GM12892 (cell line): ENCODE measurements around the gene UGT1A6.
"Not testable (repeated sequence)": the region's sequence is repeated elsewhere in the genome, so short reads cannot be mapped to it uniquely, and the experiment has no call there.

ENCODE experiments used
- DNase-seq: peaks from one replicate; pipeline ENCODE4 v3.0.0; 2011; ENCODE audit not compliant: insufficient read length
- FAIRE-seq: peaks from 2 replicates; lab custom pipeline; 2011; peaks lifted over from hg19 to GRCh38; lab: Jason Lieb, UNC
- POLR2A ChIP-seq: IDR thresholded peaks from 2 replicates; pipeline ENCODE4 v1.6.1; 2011; ENCODE audit warnings: low read depth, low read length, control low read depth
- POLR2AphosphoS5 ChIP-seq: IDR thresholded peaks from 2 replicates; pipeline ENCODE4 v1.6.1; 2011; ENCODE audit warnings: low read depth, low read length, control low read depth
- TAF1 ChIP-seq: IDR thresholded peaks from 2 replicates; pipeline ENCODE4 v1.6.1; 2011; ENCODE audit warnings: low read depth, mild to moderate bottlenecking, control low read depth, low read length, borderline replicate concordance

UGT1A6 gene

DNA sequence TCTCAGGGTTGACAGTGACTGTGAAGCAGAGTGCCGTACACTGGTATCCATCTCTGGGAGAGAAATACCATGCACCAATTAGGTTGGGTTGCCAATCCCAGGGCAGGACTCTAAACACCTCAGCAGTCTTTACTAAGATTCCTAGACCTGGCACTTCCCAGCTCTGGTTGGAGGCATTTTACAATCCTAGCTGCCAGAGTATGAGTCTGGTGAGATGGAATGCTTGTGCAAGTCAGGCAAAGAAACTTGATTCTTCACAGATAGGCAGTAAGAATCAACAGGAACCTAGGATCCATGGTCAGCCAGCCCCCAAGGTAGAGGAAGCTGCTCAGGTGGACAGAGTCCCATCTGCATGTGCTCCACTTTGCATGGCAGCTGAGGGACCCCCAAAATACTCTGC, 14.0 kb downstream of the UGT1A6 start:
- DNase-seq (no peak), FAIRE-seq (no peak)

DNA sequence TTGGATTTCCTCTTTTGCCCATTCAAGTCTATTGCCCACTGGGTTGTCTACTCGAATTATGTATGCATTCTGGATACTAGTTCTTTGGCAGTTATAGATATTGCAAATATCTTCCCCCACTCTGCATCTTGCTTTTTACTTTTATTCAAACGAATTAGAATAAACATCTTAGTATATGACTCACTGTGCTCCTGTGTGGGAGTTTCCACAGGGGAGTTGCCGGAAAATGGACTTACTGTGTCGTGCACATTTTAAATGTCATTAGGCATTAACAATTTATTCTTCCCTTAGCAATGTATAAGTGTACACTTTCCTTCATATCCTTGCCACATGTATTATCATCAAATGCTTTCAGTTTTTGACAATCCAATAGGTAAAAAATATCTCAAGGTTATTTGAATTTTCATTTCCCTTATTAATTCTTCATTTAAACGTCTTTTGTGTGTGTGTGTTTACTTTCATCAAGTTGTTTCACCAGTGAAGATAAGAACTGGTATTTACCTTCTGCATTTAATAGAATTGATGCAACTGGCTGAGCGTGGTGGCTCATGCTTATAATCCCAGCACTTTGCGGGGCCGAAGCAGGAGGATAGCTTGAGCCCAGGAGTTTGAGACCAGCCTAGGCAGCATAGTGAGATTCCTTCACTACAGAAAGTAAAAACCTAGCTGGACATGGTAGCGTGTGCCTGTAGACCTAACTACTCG, 15.4 kb downstream of the UGT1A6 start:
- DNase-seq (no peak), FAIRE-seq (peak; percentile 56)
- TF ChIP-seq POLR2A: no peak
- no peak for TF ChIP-seq POLR2AphosphoS5
- TF ChIP-seq TAF1: no peak

More for the DNA sequence above, 14.0 kb downstream of the UGT1A6 start:
- TF ChIP-seq TAF1: no peak

DNA sequence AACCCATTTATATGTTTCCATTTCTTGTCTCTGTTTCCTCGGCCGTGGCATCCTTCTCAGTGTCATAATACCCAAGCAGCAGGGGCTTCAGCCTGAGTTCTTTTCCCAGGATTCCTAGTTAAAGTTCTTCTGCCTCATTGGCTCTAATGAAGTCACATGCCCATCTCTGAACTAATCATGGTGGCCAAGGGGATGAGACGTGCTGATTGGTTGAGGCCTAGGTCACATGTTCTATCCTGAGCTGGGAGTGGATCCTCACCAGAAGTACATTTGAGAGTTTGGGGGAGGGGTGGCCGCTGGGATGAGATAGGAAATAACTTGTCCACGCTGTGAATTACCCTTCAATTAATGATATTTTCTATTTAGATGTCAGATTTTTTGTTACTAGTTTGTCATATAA, 16.3 kb downstream of the UGT1A6 start:
- DNase-seq (no peak), FAIRE-seq (no peak)
- TF ChIP-seq TAF1: no peak
- TF ChIP-seq POLR2AphosphoS5: no peak
- no peak for TF ChIP-seq POLR2A

DNA sequence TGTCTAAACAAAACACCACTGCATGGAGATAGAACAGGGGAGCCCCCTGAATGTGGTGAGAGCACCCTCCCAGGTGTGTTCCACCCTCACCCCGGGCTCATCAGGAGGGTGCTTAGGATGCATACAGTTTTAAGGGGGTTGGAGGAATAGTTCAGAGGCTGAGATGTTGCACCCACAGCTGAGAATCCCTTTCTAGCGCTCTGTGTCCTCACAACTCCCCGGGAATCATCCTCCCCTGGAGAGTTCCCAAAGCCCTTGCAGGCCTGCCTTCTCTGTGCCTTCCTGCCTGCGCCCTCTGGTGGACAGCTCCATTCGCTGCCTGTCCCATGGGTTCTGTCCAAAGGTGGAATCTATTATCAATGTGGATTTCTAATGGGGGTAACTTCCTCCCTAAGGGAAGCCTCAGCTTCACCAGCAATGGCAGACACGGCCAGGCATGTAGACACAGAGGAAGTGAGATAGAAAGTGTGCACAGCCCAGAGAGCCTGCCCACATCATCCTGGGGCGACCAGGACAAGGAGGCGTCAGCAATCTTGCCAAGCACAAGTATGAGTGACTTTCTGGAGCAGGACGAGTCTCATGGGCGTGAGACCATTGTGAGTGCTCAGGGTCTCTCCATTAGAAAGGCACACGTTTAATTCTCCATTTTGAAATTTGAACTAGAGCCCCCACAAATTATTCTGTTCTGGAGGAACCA, 18.8 kb downstream of the UGT1A6 start:
- TF ChIP-seq POLR2A (no peak), TAF1 (no peak), POLR2AphosphoS5 (no peak)
- DNase-seq (peak; percentile 26), FAIRE-seq (peak; percentile 85)

DNA sequence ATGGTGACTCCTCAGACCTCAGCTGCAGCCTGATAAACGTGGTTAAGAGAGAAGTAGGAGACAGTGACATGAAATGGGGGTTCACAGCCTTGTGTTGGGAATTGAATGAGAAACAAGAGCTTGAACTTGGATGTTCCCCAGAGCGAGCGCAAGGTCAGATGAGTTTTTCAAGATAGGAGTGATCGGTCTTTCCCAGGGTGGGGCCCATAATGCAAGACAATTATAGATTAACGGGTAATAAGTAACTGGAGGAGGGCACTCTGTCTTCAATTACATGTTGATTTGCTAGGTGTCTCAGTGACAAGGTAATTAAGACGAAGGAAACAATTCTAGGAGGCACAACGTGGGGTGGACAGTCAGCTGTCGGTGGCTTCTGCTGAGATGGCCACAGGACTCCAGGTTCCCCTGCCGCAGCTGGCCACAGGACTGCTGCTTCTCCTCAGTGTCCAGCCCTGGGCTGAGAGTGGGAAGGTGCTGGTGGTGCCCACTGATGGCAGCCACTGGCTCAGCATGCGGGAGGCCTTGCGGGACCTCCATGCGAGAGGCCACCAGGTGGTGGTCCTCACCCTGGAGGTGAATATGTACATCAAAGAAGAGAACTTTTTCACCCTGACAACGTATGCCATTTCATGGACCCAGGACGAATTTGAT, 20.0 kb downstream of the UGT1A6 start, which contains the start of gene UGT1A5:
Gene UGT1A5 (plus strand): TSS at position 297 of the 651 bp plus-strand sequence. CDS start 85 bp downstream, at position 382.
- TF ChIP-seq POLR2A (no peak), TAF1 (no peak), POLR2AphosphoS5 (no peak)
- no peak for DNase-seq
- FAIRE-seq: no peak

DNA sequence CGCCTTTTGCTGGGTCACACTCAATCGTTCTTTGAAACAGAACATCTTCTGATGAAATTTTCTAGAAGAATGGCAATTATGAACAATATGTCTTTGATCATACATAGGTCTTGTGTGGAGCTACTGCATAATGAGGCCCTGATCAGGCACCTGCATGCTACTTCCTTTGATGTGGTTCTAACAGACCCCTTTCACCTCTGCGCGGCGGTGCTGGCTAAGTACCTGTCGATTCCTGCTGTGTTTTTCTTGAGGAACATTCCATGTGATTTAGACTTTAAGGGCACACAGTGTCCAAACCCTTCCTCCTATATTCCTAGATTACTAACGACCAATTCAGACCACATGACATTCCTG, 20.5 kb downstream of the UGT1A6 start:
- FAIRE-seq (no peak), DNase-seq (no peak)
- TF ChIP-seq TAF1: no peak
- TF ChIP-seq POLR2A: no peak
- TF ChIP-seq POLR2AphosphoS5: no peak

DNA sequence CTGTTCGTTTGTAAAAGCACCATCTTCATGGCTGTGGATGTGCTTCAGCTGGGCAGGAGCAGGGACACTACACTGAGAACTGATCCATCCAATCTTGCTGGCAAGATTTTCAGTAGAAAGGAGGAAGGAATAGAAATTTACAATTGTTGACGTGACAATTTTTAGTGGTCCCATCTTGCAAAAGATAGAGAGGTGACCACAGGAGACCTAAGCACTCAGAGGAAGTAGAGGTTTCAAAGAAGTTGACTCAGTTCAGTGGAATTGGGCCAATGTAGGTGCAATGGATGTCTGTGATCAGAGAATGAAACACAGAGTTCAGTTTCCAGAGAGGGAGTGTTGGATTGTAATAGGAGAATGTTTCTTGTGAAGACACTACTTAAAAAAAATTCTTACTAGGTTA, 21.4 kb downstream of the UGT1A6 start:
- FAIRE-seq (no peak), DNase-seq (no peak)
- TF ChIP-seq POLR2A: no peak
- TF ChIP-seq TAF1: no peak
- no peak for TF ChIP-seq POLR2AphosphoS5

DNA sequence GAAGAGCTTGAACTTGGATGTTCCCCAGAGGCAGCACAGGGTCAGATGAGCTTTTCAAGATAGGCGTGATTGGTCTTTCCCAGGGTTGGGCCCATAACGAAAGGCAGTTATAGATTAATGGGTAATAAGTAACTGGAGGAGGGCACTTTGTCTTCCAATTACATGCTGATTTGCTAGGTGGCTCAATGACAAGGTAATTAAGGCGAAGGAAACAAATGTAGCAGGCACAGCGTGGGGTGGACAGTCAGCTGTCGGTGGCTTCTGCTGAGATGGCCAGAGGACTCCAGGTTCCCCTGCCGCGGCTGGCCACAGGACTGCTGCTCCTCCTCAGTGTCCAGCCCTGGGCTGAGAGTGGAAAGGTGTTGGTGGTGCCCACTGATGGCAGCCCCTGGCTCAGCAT, 25.9 kb downstream of the UGT1A6 start, which contains the start of gene UGT1A4:
Gene UGT1A4 (plus strand): TSS at position 185 of the 400 bp plus-strand sequence. CDS start 85 bp downstream, at position 270.
- TF ChIP-seq TAF1 (no peak), POLR2A (no peak), POLR2AphosphoS5 (no peak)
- DNase-seq (no peak), FAIRE-seq (no peak)

DNA sequence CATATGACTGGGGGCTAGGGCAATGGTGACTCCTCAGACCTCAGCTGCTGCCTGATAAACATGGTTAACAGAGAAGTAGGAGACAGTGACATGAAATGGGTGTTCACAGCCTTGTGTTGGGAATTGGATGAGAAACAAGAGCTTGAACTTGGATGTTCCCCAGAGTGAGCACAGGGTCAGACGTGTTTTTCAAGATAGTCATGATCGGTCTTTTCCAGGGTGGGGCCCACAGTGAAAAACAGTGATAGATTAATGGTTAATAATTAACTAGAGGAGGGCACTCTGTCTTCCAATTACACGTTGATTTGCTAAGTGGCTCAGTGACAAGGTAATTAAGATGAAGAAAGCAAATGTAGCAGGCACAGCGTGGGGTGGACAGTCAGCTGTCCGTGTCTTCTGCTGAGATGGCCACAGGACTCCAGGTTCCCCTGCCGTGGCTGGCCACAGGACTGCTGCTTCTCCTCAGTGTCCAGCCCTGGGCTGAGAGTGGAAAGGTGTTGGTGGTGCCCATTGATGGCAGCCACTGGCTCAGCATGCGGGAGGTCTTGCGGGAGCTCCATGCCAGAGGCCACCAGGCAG, 36.1 kb downstream of the UGT1A6 start, which contains the start of gene UGT1A3:
Gene UGT1A3 (plus strand): TSS at position 320 of the 579 bp plus-strand sequence. CDS start 85 bp downstream, at position 405.
- DNase-seq (no peak), FAIRE-seq (no peak)

DNA sequence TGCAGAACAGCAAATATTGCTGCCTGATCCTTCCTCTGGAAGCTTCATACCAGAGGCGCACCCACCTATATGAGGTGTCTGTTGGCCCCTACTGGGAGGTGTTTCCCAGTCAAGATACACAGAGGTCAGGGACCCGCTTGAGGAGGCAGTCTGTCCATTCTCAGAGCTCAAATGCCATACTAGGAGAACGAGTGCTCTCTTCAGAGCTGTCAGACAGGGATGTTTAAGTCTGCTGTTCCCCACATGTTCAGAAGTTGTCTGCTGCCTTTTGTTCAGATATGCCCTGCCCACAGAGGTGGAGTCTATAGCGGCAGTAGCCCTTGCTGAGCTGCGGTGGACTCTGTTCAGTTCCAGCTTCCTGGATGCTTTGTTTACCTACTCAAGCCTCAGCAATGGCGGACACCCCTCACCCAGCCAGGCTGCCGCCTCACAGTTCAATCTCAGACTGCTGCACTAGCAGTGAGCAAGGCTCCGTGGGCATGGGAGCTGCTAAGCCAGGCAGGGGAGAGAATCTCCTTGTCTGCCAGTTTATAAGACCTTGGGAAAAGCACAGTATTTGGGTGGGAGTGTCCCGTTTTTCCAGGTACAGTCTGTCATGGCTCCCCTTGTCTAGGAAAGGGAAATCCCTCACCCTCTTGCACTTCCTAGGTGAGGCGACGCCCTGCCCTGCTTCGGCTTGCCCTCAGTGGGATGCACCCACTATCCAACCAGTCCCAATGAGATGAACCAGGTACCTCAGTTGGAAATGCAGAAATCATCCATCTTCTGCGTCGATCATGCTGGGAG, 44.4 kb downstream of the UGT1A6 start:
- FAIRE-seq, DNase-seq: not testable (repeated sequence)

More for the DNA sequence above, 36.1 kb downstream of the UGT1A6 start, which contains the start of gene UGT1A3:
- TF ChIP-seq POLR2AphosphoS5: no peak

DNA sequence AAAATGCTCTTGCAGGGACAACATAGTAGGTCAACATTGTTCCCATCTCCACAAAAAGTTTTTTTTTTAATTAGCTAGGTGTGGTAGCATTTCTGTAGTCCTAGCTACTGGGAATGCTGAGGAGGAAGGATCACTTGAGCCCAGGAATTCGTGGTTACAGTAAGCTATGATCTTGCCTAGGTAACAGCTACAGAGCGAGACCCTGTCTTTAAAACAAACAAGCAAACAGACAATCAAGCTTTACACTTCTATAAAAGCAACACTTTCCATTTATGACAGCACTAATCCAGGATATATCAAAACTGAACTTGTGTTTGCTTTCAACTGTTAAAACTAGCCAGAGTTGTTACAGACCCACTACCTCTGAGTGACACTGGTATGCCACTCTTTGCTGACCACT, 48.2 kb downstream of the UGT1A6 start:
- TF ChIP-seq POLR2AphosphoS5 (no peak), TAF1 (no peak), POLR2A (no peak)
- FAIRE-seq: no peak
- DNase-seq: no peak
